Measurements from ENCODE around the gene GFRA1. TPM values are rescaled to one million over a fixed set of nuclear protein-coding genes. Genes with fewer than 3 reads are reported as not detected.

GFRA1 gene
- total RNA-seq, 1 donor from 2014 or later: 75.2 TPM

DNA sequence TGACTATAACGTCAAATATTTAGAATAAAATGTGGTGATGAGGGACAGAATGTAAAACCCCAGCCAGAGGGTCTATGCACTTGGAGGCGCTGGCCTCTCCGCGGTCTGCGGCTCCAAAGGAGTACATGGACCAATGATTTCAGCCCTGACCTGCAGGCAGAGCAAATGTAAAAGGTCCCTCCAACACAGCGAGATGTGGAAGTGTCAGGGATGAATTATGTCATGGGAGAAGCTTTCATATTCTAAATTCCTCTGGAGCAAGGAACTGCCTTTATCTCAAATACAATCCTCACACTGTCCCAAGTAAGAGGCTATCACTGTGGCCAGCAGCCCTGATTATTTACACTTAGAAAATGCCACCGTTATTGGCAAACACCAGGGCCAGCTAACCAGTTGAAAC, 139.4 kb downstream of the GFRA1 start:
- DNase-seq (ENCODE audit: low spot score) (no peak), ATAC-seq (no peak)

DNA sequence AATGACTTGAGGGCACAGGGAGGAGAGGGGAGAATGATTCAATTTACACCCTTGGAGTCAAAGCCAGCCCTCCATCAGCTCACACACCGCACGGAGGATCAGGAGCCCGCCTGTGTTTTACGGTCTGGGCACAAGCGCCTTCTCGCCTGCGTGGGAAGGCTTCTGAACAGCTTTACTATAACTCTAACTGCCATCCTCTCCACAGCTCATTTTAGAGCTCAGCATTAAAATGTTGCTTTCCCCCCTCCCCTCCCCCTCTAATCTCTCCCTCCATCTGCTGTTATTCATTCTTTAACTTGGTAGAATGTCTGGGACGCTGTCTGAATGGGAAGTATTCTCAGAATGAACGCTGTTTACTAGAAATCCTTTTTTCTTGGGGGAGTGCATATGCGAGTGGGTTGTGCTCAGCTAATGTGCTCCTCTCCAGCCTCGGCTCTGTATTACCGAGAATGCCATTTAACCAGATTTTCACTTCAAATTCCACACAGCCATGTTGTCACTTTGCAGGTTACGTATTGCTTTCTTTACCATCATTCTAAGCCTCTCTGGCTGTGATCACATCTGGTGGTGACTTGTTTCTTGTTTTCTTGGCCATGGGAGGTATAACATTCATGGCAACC, 140.1 kb downstream of the GFRA1 start:
- DNase-seq (ENCODE audit: low spot score) (no peak), ATAC-seq (no peak)

DNA sequence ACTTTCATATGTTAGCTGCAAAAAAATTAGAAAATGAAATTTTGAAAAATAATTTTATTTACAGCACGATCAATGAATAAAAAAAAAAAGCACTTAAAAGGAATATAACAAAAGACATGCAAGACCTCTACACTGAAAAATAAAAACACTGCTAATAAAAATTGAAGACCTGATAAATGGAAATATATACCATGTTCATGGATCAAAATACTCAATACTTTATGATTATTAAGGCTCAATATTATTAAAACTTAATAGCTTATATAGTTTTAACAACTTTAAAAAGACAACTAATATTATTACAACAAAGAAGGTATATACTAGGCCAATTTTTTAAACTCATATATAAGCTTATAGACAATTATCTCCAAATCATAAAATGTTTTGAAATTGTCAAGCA, 143.0 kb downstream of the GFRA1 start:
- no peak for DNase-seq (ENCODE audit: low spot score)
- no peak for ATAC-seq

DNA sequence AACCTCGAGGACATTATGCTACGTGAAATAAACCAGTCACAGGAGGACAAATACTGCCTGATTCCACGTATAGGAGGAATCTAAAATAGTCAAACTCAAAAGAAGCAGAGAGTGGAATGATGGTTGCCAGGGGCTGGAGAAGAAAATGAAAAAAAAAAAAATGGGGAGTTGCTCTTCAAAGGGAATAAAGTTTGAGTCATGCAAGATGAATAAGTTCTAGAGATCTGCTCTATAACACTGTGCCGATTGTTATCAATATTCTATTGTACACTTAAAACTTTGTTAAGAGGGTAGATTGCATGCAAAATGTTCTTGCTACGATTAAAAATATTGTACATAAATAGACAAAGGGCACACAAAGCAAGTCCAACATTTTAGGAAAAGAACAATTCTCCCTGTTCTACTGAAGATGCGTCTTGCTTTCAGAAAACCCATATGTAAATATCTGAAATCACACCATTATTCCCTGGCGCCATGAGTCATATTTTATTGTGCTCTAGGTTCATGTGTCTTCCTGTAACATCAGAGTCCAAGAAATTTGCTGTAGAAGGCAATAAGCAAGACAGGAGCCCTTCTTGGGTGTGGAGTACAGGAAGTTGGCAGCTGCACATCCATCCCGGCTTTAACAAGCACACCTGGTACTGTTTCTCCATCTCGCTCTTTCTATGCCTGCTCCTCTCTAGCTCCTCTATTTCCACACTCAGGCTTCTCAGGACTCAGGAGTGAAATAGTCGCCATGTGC, 145.9 kb downstream of the GFRA1 start:
- ATAC-seq (no peak), DNase-seq (ENCODE audit: low spot score) (no peak)

DNA sequence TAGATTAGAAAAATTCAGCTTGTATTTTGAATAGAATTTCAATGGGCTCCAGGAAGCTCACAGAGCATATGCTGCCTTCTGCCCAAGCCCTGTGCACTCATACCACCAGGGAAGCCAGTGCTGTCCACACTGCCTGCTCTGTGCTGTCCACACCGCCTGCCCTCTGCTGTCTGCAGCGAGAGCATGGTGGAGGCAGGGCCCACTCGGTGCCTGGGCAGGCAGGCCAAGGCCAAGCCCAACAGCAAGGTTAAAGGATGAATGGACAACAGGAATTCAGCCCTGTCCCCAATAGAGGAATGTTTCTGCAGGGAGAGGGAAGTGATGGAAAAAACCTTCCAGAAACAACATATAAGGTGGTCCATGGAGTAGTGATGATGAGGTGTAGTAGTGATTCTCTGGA, 146.8 kb downstream of the GFRA1 start:
- peak; percentile 49 for ATAC-seq
- no peak for DNase-seq (ENCODE audit: low spot score)

DNA sequence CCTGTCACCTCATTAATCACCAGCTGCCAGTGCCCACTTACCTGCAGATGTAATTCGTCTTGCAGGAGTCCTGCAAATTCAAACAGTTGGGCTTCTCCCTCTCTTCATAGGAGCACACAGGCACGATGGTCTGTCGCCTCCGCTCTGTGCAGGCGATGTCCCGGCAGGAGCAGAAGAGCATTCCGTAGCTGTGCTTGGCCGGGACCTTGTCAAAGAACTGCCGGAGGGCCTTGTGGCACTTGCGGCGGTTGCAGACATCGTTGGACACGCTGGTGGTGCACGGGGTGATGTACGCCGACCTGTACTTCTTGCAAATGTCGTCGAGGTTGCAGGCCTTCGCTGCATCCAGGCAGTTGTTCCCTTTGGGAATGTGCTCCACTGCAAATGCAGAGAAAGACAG, 147.8 kb downstream of the GFRA1 start:
- ATAC-seq: no peak
- DNase-seq (ENCODE audit: low spot score): no peak

DNA sequence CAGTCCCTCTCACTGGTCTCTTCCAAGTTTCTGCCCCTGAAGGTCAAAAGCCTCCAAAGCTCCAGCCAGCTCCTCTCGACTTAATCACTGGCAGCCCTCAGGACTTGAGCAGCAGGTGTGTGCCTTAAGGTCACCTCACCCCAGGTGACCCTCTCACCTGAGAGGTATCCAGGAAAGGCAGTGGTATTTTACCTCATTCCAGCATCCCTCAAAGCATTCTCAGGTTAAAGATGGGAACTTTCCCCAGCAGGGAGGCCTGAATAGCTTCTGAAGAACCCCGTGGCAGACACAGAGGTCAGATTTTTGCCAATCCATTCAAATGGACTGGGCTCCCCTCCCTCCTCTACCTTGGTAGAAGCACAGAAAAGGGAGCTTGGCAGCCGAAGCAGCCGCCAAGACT, 148.2 kb downstream of the GFRA1 start:
- ATAC-seq (no peak), DNase-seq (ENCODE audit: low spot score) (no peak)

DNA sequence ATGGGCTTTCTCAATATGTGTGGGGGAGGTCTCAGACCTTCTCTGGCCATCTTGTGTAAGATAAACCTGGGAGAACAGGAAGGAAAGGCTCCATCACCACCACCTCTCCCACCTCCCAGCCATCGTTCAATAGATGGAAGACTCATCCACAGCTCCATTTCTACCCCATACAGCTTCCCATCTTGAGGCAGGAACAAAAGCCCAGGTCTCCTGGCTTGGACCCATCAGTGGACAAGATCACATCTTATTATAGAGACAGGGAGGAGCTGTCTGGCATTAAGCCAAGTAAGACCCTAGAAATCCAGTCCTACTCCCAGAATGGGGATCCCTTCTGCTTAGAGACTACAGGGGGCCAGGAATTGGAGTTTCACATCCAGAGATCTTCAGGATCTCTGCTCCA, 150.3 kb downstream of the GFRA1 start:
- ATAC-seq (no peak), DNase-seq (ENCODE audit: low spot score) (no peak)

DNA sequence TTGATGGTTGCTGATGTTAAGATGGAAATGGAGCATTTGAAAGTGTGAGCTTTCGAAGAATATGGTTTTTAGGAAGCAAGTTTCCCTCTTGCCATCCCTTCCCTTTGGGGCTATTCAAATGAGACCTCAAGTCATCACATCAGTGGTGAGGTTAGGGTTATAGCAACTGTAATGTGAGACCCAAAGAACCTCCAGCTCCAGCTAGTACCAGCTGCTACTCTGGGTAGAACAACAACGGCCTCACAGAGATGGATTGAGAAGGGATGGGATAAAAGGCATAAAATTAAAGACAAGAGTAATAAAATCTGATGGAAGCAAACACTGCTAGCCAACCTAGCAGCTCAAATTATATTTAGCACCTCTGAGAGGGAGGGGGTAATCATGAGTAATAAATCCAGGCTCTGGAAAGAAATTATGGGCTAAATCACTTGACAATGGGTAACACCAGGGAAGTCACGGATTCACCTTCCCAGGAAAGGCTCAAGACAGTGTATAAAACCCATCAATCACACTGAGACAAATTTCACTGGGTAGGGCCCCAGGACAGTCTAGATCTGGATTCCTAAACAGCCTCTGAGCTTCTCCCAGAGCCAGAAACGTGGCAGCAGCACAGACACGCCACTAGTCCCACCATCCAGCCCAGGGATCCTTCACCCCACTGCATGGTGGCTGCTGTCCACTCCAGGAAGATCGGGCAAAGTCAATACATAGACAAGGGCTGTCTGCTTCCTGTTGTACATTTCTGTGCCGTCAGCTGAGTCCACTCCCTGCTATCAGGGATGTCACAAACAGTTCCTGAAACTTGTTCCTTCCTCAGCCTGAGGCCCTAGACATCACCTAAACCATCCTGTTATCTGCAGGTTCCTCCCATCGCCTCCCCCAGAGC, 151.1 kb downstream of the GFRA1 start:
- no peak for ATAC-seq
- DNase-seq (ENCODE audit: low spot score): no peak

DNA sequence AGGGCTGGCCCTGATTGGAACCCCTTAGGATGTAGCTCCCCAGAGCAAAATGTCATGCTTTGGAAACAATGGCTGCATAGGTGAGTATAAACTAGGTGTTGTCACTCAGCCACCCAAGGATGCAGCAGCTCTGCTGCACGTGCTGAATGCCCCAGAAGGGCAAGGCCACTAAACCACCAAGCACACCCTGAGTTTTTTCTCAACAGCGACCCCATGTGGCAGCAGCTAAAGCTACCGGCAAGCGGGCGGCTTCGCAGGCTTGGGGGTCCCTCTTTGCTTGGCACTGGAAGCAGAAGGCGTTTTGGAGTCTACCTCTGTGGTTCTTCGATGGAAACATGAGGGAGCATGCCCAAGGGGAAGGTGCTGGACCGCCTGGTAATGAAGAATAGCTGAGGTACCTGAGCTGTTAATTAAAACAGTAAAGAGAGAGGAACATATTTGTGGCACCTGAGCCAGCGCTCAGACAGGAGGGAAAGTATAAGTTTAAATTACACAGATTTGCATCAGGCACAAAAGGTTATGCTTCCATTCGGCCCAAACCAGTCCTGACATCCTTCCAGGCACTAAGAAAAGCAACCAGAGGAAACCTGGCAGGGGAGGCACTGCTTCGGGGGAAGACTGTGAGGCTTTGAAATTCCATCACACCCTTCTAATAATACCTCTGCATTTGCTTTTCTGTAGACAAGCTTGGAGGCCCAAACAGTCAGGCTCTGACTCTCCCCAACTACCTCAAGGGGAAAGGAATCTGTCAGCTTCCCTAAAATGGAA, 152.1 kb downstream of the GFRA1 start:
- ATAC-seq: peak; percentile 59

DNA sequence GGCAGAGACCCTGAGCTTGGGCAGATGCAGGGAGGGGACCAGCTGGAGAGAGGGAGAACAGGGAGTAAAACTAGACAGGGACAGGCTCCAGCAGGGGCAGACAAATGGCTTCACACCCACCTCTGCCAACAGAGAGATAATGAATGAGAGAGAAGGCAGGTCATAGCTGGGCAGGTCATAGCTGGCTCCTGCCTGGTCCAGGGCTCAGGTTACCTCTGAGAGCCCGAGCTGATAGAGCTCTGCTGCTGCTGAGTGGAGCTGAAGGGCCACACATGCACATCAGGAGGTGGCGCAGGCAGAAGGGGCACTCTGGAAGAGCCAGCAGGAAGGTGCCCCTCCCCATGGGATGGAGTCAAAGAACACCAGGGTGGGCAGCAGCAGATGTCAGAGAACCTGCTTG, 154.2 kb downstream of the GFRA1 start:
- DNase-seq (ENCODE audit: low spot score) (no peak), ATAC-seq (no peak)

More for the DNA sequence above, 152.1 kb downstream of the GFRA1 start:
- DNase-seq (ENCODE audit: low spot score): no peak

DNA sequence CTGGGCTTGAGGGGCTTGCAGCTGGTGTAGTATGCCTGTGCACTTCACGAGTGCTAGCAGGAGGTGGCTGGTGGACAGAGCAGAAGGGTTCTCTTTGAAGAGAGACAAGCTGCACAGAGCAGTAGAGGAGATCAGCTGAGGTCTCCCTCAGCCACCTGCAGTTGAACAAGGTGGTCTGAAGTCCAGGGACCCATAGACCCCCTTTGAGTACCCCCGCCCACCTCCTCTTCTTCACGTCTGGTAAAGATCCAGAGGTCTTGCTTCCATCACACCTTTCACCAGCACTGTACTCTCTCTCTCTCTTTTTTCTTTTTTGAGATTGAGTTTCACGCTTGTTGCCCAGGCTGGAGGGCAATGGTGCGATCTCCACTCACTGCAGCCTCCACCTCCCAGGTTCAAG, 157.2 kb downstream of the GFRA1 start:
- no peak for ATAC-seq
- DNase-seq (ENCODE audit: low spot score): no peak

DNA sequence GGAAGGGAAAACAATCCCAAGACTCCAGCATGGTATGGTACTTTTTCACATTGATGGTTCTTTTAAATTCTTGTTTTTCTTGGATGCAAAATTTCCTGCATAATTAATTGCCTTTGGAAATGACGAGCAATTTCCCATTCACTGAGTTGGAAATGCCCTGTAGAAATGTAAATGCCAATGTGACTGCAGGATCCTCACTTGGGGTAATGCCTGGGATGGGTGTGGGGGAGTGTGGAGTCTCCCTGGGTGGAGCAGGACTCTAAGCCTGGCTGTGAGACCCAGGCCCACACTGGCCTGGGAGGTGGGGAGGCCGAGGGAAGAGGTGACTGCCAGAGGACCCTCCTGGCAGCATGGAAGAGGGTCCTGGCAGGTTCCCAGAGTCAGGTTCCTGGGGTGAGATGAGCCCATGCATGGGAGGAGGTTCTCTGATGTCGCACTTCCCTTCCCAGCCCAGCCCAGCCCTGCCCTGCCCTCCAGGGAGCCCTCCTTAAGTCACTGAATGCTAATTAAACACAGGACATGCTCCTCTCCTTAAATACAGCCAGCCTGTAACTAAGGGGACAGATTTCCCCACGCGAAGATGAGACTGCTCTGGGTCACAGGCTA, 157.9 kb downstream of the GFRA1 start:
- no peak for ATAC-seq
- no peak for DNase-seq (ENCODE audit: low spot score)

DNA sequence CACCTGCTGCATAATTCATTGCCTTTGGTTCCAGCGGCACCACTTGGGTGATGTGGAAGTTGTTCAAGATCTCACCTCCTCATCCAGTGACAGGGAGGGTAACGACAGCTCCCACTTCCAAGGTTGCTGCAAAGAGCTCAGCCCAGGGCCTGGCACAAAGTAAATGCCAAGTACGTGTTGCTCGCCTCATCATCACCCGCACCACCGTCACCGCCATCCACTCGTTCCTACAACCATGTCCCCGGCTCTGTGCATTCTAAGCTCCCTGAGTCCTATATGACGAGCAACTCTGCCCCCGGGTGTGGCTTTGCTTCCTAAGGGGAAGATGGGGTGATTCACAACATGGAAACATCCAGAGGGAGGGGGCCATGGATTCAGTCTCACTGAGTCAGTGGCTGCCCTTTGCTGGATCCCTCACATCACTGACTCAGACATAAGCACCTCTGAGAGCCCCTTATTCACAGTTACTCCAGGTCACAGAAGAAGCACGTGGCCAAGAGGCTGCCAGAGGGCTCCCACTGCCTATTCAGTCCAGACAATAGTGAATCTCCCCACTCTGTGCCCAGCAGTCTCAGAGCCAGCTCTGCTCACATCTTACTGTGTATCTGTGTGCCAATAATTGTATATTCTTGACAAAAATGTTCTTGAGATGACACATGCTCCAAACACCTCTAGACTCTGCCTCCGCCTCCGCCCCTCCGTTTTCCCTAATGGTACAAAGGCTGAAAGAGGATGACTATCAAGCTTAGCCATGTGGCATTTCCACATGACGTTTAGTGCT, 159.1 kb downstream of the GFRA1 start:
- DNase-seq (ENCODE audit: low spot score): peak; percentile 32
- no peak for ATAC-seq

DNA sequence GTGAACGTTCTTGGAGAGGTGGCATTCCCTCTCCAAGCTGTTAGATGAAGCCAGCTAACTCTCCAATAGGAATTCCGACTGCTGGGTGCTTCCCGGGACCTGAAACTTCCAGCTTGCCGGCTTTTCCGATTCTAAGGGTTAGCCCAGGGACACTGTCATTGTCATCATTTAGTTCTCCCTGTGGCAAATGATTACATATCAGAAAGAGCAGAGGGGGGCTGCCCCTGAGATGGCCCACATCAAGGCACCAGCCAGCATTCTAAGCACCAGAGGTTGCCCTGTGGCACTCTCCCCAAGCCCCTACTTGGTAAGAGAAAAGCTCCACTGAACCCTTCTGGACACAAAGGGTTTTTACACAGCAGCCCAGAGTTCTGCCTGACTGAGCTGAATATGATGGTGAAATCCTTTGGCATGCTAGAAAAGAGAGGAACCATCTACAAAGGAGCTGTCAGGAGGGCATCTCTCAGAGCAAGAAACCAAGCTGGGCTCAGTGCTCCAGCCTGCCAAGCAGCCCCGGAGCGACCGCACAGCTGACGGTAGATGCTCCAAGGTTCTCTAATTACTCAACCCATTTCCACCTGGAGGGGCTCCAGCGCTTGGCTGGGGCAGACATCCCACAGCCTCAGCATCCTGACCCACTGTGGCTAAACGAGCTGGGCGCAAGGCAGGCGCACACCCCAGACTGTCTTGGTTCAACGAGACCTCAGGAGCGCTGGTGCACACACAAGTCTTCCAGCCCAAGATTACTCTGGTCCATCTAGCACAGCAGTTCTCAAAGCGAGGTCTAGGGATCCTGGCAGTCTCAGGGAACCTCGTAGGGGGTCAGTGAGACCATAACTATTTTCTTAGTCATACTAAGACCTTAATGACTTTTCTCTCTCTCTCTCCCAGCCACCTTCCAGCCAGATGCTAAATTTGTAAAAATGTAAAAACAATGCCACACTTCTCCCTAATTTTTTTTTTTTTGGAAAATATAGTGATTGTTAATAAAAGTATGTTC, 160.5 kb downstream of the GFRA1 start:
- peak; percentile 38 for DNase-seq (ENCODE audit: low spot score)
- no peak for ATAC-seq

DNA sequence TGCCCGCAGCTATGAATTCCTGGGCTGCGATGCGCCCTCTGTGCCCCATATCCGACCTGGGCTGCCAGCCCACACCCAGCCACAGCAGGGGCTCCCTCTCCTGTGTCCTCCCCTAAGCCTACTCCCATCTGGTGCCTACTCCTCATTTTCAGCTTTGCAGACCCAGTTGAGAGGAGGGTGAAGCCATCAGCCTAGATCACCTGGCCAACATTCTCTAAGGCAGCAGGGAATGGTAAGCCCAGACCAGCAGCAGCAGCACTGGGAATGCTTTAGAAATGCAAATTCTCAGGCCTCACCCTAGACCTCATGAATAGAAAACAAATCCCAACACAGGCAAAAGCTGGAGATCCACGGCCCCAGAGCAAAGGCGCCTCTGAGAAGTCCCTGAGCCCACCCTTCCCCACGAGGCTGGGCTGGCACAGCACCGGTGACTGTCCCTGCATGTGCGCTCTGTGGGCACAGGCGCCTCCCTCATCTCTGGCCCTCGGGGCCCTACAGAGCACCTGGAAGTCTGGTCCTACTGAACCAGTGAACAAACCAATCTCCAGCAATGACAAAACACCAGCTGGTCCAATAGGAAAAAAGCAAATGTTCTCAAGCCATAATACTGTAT, 161.4 kb downstream of the GFRA1 start:
- no peak for ATAC-seq
- DNase-seq (ENCODE audit: low spot score): peak; percentile 21

DNA sequence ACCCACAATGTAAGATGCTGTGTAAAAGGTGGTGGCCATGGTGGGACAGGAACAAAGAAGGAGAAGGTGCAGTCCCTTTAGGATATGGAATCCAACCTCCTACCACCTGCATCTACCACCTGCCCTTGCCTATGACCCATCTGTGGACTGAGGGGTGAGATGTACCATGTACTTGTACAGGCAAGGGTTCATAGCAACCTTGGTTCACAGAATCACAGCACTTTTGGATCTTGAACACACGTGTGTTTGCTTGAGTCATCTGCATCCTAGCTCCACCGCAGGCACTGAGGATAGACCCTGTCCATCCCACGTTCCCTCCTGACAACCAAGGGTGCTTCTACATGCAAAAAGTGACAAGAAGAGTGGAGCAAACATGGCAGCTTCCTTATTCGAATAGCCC, 162.3 kb downstream of the GFRA1 start:
- ATAC-seq: no peak
- peak; percentile 8 for DNase-seq (ENCODE audit: low spot score)

DNA sequence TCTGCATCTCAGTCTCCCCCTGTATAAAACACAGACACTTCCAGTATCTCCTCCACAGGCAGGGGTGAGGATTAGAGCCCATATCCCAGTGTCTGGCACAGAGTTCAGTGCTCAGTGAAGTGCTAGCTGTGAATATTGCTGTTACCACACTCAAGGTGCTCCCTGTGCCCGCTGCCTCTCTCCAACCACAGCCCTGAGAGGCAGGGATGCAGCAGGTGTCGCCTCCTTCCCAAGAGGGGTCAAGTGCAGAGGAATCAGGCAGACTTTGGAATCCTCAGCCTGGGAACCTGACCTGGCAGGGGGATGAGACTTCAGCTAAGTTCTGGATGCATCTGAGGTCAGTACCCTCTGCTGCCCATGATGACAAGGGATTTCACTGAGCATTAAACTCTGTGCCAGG, 163.1 kb downstream of the GFRA1 start:
- DNase-seq (ENCODE audit: low spot score) (peak; percentile 39), ATAC-seq (no peak)
